Activated T-cell treated with anti-CD3 and anti-CD28 coated beads for 24 hours (primary cell): ENCODE measurements around the gene NXPH3.
"Not testable (repeated sequence)": the region's sequence is repeated elsewhere in the genome, so short reads cannot be mapped to it uniquely, and the experiment has no call there.

ENCODE experiments used
- DNase-seq: peaks from one replicate; pipeline ENCODE4 v3.0.0-alpha.2; 2020; ENCODE audit warnings: low read depth

NXPH3 gene

DNA sequence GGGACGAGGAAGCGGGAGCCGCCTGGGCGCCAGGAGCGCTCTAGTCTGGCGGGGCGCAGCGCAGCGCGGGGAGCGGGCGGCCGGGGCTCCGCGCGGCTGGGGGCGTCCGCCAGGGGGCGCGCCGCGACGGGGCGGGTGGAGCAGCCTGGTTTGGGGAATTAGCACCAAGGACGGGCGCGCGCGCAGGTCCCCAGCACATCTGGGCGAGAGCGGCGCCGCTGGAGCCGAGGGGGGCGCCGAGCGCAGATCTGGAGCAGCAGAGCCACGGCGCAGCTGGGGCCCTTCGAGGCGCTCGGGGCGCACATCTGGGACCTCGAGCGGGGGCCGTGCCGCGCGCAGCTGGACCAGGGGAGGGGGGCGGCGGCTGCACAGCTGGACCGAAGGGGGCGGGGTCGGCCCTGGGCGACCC is at the start of gene NXPH3:
TSS of gene NXPH3 (plus strand) at position 193 of the 409 bp plus-strand sequence. CDS start 349 bp downstream, outside the sequence.
- DNase-seq = peak; percentile 62

DNA sequence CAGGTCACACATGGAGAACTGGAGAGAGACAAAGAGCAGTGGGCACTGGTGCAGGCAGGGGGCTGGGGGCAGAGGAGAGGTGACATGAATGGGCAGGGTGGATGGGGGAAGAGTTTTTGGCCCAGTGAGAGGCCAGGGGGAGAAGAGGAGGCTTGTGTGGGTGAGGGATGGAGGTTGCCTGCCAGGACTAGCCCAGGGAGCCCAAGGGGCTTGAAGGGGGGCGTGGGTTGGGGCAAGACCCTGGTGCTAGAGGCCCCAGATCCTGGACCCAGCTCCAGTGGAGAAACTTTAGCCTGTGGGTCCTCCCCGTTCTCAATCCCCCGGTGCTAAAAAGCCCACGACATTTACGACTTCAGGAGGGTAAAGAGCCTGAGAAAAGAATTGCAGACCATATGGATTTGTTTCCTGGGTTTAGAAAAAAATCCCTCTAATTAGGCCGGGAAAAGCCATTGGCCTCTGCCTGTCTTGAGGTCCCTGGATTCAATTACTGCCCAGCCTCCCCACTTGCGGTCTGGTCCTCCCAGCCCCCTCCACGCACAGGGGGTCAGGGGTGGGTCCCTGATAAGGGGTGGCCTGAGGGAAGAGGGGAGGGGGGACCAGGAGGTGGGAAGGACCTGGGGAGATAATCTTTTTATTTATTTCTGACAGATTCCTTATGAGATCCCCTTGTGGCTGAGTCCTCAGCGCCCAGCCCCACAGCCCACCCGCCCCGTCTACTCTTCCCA is 47.6 kb upstream of the NXPH3 start:
- DNase-seq = no peak

DNA sequence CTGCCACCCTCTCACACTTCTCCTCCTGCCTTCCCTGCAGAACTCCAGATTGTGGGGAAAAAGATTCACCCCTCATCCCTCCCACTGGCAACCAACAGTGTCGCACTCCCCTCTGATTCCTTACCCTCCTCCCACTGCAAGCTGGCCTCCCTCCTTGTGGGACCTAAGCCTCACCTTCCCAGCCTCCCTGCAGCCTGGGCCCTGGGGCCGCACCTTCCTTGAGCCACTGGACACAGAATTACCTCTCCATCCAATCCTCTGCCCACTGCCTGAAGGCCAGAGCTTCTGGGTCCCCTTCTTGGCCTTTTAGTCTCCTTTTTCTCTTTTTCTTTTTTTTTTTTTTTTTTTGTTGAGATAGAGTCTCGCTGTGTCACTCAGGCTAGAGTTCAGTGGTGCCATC is 46.7 kb upstream of the NXPH3 start:
- no peak for DNase-seq

DNA sequence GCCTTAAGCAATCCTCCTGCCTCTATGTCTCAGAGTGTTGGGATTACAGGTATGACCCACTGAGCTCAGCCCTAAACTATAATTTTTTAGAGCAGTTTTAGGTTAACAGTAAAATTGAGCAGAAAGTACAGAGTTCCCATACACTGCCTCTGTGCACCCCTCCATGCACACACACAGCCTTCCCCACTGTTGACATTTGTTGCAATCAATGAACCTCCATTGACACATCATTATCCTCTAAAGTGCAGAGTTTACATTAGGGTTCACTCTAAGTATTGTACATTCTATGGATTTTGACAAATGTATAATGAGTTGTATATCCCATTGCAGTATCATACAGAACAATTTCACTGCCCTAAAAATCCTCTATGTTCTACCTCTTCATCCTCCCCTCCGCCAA is 45.6 kb upstream of the NXPH3 start:
- no peak for DNase-seq

DNA sequence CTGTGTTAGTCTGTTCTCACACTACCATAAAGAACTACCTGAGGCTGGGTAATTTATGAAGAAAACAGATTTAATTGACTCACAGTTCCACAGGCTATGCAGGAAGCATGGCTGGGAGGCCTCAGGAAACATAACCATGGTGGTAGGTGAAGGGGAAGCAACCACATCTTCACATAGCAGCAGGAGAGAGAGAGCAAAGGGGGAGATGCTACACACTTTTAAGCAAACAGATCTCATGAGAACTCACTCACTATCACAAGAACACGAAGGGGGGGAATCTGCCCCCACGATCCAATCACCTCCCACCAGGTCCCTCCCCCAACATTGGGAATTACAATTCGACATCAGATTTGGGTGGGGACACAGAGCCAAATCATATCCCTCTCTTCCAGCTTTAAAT is 31.8 kb upstream of the NXPH3 start:
- no peak for DNase-seq

DNA sequence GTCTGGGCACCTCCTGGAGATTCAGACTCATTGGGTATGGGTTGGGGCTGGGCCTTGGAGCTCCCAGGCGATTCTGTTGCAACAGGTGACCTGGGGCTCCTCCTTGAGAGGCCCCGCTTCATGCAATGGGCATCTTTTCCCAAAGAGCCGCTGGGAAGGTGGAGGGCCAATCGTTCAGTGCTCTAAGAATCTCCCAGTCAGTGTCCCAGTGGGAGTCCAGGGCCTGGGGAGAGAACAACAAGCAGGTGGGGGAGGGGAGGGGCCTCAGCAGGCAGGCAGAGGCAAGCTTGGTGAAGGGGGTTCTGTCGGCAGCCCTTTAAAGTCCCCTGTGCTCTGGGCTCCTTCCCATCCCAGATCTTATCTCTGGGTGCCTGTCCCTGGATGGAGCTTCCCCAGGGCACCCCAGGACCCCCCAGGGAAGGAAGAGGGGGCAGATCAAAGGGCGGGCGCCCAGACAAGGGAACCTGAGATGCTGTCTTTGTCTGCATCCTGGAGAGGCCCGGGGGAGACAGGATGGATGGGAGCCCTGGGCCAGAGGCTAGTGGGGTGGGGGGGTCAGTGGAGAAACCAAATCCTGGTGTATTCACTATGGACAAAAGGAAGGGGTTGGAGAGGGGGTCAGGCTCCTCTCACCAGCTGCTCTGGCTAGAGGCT is 30.5 kb upstream of the NXPH3 start:
- no peak for DNase-seq

DNA sequence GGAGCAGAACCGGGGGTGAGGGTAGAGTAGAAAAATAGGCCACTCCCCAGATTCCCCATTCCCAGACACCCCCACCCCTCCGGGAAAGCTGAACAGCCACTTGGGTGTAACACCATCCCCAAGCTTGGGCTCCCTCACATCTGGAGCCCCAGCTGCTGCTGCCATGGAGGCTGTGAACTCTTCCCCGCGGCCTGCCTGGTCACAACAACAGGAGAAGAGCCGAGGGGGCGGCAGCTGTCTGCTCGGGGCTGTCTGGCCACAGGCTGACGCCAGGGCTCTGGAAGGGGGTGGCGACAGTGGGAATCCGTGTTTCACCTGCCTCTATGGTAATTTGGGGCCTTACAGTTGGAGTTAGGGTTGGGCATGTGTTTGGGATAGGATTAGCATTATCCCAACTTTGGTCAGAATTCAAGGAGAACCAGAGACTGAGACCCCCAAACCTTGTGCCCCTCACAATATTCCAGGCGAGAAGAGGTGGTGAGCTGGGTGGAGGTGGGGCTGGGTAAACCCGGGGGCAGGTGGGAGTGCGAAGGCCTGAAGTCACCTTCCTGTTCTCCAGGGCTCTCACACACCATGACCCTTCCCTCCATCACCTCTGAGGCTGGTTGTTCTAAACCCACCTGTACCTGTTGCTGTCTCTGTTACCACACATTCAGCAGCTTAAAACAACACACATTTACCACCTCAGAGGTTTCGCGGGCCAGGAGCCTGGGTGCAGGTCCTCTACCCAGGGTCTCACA is 29.7 kb upstream of the NXPH3 start:
- no peak for DNase-seq

DNA sequence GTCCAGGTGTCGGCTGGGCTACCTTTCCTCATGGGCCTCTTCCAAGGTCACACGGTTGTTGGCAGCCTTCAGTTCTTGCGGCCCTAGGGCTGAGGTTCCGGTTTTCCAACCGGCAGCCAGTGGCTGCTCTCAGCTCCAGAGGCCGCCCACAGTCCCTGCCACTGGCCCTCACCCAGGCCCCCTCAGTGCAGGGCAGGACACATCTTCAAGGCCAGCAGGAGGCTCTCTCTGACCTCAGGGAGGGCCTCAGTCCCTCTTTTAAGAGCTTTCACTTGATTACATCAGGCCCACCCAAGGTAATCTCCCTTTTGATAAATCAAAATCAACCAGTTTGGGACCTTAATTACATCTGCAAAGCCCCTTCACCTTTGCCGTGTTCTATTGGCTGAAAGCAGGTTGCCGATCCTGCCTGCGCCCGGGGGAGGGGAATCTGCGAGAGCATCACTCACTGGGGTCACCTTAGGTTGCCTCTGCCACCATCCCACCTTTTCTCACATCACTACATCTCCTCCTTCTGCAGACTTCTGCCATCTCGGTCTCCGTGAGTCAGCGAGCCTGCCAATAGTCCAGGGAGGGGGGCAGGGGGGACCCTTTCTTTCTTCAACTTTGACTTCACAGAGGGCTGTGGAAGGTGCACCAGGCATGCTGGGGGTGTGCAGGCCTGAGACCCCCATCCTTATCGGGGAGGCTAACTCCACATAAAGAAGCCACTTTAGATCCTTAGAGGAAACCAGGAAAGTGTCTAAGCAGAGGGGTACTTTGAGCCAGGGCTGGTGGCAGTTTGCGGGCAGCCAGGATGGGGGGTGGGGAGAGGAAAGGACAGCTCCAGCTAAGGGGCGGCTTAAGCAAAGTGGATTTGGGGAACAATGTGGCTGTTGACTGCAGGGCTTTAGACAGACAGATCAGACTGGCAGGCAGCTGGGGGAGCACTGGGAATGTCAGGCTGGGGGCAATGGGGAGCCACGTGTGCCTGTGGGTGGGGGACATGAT is 28.8 kb upstream of the NXPH3 start:
- no peak for DNase-seq

DNA sequence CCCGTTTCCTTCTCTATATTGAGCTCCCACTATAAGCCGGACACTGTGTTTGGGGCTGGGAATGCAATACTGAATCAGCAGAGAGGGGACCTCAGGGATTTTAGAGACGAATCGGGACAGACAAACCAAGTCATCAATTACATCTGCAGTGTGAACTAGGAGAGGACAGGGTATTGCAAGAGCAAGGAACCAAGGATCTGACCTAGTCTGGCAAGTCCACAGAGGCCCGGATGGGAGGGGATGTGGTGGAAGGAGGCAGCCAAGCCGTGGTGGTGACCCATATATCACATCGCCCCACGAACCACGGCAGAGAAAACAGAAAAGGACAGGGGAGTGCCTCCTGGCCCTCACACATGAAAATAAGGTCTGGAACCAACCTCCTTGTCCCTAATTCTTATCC is 28.1 kb upstream of the NXPH3 start:
- no peak for DNase-seq

DNA sequence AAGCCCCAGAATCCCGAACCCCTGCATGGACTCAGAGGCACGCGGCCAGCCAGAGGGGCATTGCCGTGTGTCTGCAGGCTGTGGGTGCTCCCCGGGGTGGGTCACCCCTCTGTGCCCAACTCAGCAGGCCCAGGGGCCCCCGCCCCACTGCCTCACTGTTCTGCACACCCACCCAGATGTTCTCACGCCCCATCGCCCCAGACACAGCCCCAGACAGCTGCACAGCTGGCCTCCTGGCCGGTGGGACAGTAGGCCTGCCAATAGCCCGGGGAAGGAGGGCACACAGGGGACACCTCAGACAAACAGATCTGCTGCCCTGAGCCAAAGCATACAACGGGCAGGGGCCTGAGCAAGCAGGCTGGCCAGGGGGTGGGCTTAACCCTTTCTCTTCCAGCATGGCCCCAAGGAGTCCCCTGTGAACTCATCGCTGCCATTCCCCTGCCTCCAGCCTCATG is 27.6 kb upstream of the NXPH3 start:
- DNase-seq = no peak

DNA sequence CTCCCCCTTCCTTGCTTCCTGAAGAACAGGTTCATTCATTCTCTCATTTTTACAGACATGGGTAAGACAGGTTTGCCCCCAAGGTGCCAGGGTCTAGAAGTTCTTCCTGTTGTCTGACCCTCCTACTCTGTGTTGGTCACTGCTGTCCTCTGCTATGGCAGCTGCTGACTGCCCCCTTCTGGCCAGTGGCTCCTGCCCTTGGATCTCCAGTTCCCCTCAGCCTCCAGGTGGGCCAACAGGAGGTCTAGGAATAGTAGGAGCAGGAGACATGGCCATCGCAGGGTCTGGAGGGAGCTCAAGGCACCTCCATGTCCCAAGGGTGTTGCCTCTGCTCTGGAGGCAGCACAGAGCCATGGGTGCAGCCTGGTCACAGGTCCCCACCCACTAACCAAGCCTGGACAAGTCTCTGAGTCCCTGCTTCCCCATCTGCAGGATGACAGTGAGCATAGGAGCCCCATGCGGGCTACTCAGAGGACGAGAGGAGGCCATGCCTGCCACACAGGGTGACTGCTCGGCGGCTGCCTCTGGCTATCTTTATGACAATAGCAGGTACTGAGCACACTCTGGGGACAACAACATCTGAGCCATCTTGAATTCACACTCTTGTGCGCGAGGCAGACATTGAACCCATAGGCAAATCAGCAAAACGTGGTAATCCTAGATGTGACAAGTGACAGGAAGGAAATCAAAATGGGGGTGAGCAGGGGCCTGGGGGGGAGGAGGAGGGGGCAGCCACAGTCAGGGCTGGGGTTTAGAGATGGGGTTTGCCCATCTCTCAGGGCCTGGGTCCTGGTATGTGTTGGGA is 27.0 kb upstream of the NXPH3 start:
- no peak for DNase-seq

DNA sequence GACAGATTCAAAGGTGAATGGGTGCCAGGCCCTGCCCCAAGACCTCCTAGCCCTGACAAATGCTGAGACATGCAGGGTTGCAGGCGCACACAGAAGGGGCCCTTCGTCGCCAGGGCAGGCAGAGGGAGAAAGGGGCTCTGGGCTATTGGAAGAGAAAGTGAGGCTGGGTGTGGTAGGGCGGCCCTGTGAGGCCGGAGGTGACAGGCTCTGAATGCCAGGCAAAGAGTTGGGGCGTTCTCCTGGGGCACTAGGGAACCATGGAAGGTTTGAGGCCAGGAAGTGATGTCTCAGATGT is 26.4 kb upstream of the NXPH3 start:
- DNase-seq = no peak

DNA sequence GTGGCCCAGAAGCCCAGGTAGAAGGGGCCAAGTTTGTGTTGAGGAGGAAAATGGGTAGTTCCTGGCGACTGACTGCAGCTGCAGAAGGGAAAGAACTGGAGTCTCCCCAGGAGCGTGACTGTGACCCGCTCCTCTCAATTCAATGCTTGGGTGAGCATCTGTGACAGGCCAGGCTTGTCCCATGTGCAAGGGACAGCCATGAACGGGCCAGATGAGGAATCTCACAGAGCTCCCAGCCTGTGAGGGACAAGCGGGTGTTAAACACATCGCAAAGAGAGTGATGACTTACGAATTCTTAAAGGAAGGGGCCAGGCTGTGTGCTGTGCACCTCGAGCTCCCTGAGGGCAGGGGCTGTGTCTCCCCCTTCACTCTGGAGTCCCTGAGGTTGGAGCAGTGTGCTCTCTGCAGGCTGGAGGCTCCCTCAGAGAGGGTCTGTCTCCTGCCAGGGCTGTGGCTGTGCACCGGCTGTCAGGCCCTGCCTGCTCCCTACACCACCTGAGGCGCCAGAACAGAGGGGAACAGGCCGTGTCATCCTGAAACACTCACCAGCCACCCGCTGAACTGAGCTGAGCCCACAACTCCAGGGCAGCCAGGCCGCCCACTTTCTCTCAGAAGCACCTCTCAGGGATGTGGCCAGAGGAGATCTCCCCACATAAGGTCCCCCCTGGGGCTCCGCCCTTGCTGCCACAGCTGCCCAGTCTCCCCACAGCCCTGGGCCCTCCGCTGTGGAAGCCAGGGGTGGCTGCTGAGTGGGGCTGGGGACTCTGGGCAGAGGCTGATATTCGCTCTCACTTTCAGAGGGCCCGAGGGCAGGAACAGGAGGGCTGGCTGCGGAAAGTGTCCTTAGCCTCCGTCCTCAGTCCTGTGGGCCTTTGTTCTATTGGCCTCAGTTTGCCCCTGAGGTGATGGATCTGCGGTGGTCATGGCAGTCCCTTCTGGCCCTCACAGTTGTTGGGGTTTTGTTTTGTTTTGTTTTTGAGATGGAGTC is 25.7 kb upstream of the NXPH3 start:
- no peak for DNase-seq

DNA sequence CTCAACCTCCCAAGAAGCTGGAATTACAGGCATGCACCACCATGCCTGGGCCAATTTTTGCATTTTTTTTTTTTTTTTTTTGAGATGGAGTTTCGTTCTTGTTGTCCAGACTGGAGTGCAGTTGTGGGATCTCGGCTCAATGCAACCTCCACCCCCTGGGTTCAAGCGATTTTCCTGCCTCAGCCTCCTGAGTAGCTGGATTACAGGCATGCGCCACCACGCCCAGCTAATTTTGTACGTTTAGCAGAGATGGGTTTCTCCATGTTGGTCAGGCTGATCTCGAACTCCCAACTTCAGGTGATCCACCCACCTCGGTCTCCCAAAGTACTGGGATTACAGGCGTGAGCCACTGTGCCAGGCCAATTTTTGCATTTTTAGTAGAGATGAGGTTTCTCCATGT is 24.9 kb upstream of the NXPH3 start:
- DNase-seq = not testable (repeated sequence)

DNA sequence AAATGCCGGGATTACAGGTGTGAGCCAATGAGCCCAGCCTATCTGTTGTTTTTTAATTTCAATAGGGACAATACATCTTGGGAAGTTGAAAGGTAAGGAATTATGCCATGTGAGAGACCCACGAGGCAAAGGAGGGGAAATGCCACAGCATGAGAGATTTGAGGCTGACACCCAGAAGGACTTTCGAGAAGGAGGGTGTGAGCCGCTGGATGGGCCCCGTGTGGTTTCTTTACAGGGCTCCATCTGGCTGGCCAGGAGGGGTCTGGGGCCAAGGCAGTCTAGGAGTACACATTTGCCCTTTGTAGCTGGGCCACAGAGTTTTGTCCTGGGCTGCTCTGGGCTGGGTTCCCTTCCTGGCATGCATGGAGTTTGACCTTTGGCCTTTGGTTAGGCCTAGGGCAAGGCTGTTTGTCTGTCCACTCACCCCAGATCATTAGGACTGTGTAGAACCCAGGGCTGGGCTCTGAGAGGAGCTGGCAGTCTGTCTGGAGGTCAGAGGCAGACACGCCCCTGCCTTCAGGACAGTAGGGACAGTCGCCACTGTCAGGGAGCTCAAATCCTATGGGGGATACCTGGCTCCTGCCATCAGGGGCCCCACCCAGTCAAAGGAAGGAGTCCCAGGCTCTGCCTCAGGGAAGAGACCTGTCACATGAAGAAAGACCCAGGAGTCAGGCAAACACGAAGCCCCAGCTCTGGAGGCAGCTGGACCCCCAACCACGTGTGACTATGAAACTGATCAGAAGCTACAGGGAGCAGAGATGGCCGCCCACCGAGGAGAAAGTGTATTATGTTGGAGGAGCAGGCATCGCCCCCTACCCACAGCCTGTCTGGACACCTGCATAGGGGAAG is 24.2 kb upstream of the NXPH3 start:
- no peak for DNase-seq

DNA sequence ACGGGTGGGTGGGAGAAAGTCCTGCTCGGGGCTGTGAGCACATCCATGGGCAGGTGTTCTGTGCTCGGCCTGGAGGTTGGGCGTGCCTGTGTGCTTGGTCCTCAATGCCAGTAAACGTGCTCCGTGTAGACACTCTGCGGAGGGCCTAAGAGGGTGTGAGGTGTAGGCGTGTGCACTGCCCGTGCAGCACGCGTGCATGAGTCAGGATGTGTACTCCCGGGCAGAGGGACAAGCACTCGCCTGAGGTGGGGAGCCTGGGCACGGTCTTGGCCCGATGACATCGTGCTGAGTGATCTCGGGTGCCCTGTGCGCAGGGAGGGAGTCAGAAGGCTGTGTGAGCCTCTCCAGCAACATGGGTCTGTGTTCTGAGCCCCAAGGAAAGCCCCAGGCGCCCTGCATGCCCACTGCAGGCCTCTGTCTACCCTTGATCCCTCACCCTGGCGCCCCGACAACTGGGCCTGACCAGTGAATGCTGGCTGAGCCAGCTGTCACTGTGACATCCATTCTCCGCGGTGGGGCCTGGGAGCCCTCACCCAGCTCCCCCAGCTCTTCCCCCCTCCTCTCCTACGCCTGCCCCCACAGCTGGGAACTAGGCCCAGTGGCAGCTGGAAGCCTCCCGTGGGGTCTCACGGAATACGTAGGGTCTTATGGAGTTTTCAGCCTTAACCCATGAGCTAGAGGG is 23.5 kb upstream of the NXPH3 start:
- no peak for DNase-seq

DNA sequence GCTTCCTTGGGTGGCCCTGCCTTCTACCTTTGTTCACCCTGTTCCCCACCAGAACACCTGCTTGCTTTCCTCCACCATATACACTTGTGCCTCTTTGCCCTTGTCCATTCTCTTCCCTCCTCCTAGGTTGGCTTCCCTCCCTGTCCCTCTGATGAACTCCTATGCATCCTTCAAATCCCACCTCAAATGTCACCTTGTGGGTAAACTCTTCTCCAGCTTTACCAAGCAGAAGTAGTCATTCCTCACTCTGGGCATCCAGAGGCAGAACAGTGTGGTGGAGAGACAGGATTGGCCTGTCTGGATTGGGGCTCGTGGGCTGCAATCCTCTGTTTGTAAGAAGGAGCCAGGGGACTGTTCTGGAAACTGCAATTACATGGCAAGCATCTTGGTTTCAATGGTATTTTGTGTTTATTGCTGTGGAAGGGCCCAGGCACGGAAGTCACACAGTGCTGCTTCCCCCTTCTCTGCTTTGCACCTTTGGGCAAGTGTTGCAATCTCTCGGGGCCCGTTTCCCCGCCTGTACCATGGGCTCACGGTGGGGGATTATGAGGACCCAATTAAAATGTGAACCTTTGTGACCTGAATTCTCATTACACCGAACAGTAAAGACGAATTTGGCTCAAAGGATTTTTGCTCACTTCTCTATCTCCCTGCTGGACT is 21.9 kb upstream of the NXPH3 start:
- DNase-seq = no peak
